T-helper 1 cell treated with Interleukin-12 subunit alpha and Interleukin-12 subunit beta and Interleukin-4 antibody, amounts not matched to agents 30 μg/mL and 1 μg/mL, for 36 hours (primary cell): ENCODE measurements around the gene DBI.
"Not testable (repeated sequence)": the region's sequence is repeated elsewhere in the genome, so short reads cannot be mapped to it uniquely, and the experiment has no call there.

ENCODE experiments used
- H3K27ac Mint-ChIP-seq: one replicate; pipeline ENCODE4 v1.8.0; 2021; ENCODE audit warnings: mild to moderate bottlenecking, mixed read lengths
- H3K27me3 Mint-ChIP-seq: one replicate; pipeline ENCODE4 v1.8.0; 2021; ENCODE audit warnings: low read depth, mixed read lengths
- H3K36me3 Mint-ChIP-seq: one replicate; pipeline ENCODE4 v1.8.0; 2021; ENCODE audit warnings: low read depth, mixed read lengths
- H3K4me1 Mint-ChIP-seq: one replicate; pipeline ENCODE4 v1.8.0; 2021; ENCODE audit warnings: low read depth, mixed read lengths
- H3K4me3 Mint-ChIP-seq: one replicate; pipeline ENCODE4 v1.8.0; 2021; ENCODE audit warnings: mild to moderate bottlenecking, moderate library complexity, mixed read lengths
- H3K9me3 Mint-ChIP-seq: one replicate; pipeline ENCODE4 v1.8.0; 2021; ENCODE audit warnings: mixed read lengths

The DBI gene

DNA sequence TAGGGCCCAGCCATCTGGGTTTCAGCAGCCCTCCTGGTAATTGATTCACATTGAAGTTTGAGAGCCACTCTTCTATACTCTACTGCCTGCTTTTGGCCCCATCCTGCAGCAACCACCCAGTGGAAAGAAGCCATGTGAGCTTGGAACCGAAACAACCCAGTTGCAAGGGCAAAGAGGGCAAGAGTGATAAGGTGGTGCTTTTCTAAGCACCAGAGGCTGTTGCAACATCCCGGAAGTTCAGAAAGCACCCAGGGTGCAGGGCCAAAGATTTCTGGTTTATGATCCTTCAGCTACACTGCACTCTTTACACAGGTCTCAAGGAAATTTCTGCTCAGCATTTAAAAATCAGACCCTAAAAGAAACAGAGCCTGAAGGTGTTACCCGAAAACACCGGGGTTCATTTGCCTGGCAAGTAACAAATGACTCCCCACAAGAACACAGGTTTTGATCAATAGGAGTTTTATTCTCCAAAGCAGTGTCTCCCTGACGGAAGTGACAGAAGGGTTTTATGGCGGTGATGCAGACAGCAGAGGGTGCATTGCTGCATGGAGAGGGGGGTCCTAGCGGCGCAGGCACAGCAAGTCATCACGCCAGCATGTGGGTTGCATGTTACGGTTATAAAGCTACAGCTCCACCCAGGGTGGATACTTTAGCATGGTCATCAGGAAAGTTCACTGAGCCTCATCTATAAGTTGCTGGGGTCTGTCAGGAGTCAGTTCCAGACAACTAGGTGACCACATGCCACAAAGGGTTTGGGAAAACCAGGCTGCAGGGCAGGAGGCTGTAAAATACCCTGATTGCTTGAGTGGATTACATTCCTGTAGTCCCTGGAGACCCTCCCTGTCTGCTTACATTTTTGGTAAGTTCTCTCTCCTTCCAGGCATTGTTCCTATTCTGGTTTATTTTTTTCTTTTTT is 36.1 kb downstream of the DBI start:
- Mint-ChIP-seq H3K9me3 (no peaks in the 10 kb centered on the region), H3K4me1 (no peaks in the 10 kb centered on the region), H3K36me3 (no peaks in the 10 kb centered on the region), H3K4me3 (no peak overlapping the region), H3K27me3 (no peaks in the 10 kb centered on the region), H3K27ac (no peak overlapping the region)

DNA sequence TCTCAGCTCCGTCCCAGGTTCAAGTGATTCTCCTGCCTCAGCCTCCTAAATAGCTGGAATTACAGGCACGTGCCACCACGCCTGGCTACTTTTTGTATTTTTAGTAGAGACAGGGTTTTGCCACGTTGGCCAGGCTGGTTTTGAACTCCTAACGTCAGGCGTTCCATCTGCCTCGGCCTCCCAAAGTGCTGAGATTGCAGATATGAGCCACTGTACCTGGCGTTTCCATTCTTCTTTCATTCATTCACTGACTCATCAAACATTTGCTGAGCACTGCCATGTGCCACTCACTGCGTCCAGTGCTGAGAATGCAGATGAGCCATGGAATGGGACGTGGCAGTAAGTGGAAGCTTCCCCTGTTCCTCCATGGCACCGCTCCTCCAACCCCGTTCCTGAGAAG is 36.8 kb downstream of the DBI start:
- H3K27ac Mint-ChIP-seq, H3K36me3 Mint-ChIP-seq, H3K4me1 Mint-ChIP-seq, H3K9me3 Mint-ChIP-seq, H3K4me3 Mint-ChIP-seq, H3K27me3 Mint-ChIP-seq: not testable (repeated sequence)

DNA sequence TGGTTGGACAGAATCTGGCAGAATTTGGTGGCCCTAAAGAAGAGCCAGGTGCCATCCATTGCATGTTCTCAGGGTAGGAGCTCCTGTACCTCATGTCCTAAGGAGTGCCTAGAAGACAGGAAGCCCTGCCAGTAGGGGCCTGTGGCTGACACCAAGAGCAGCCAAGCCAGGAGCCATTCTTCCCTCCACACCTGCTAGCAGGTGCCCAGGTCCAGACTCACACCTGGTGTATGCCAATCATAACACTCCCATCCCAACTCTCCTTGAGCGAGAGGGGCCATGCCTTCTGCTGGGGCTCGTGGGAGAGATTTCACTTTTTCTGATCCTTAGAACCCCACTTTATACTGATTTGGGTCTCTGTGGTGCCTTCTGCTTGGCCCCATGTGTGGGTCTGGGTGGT is 38.4 kb downstream of the DBI start:
- Mint-ChIP-seq H3K4me1 (no peaks in the 10 kb centered on the region), H3K27ac (no peak overlapping the region), H3K4me3 (no peak overlapping the region), H3K27me3 (no peaks in the 10 kb centered on the region), H3K9me3 (no peaks in the 10 kb centered on the region), H3K36me3 (no peaks in the 10 kb centered on the region)

DNA sequence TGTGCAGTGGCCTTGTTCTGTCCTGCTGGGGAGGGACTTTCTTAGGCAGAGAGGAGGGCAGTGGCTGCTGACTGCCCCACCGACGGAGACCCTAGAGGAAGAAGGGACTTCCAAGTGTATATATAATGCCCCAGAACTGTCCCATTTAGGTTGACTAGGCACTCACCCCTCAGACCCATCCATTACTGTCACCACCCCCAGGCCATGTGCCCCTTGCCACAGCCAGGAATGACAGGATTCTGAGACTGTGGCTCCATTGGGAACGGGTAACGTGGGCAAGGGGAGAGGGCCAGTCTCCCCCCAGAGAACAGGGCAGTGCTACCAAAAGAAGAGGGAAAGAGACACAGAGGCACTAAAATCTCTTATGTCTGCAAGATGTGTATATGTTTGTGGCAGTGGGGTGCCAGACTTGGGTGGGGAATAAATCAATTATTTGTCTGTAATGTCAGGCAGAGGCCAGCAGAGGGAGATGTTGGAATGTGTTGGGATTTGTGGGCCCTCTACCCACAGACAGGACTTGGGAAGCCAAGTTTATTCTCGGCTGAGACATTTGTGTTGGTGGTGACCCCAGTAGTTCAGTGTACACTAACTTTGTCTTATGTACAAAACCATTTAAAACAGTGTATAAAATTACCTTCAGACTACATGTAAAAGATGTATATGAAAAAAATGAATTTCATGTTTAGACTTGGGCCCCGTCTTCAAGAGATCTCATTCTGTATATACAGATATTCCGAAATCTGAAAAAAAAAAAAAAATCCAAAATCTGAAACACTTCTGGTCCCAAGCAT is 40.8 kb downstream of the DBI start:
- no peaks in the 10 kb centered on the region for H3K36me3 Mint-ChIP-seq
- peaks cover 4% of the 10 kb centered on the region for H3K27me3 Mint-ChIP-seq
- H3K9me3 Mint-ChIP-seq, result no peaks in the 10 kb centered on the region
- H3K4me1 Mint-ChIP-seq, result no peaks in the 10 kb centered on the region
- H3K4me3 Mint-ChIP-seq, result no peak overlapping the region
- no peak overlapping the region for H3K27ac Mint-ChIP-seq

DNA sequence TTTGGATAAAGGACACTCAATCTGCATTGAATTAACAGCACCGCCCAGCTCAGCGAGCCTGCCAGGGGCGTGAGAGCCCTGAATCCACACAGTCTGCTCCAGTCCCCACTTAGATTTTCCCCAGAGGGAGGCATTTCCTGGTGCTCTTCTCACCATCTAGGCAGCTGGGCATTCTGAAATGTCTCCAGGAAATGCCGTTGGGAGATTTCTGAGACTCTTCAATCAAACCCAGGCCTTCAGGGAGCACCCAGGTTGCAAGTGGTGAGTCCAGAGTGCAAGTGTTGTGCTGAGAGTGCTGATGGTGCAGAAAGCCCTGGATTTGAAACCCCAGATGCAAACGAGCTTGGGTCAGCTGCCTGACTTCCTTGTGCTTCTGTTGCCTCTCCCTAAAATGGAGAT is 41.4 kb downstream of the DBI start:
- Mint-ChIP-seq H3K9me3 (no peaks in the 10 kb centered on the region), H3K27ac (no peak overlapping the region), H3K27me3 (peaks cover 6% of the 10 kb centered on the region), H3K4me1 (no peaks in the 10 kb centered on the region), H3K36me3 (no peaks in the 10 kb centered on the region), H3K4me3 (no peak overlapping the region)

DNA sequence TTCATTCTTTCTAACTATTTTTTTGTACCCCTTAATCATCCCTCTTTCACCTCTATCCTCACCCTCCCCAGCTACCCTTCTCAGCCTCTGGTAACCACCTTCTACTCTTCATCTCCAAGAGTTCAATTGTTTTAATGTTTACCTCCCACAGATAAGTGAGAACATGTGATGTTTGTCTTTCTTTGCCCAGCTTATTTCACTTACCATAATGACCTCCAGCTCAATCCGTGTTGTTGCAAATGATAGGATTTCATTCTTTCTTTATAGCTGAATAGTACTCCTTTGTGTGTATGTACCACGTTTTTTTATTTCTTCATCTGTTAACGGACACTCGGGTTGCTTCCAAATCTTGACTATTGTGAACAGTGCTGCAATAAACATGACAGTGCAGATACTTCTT is 42.7 kb downstream of the DBI start:
- Mint-ChIP-seq H3K27ac (no peak overlapping the region), H3K27me3 (peaks cover 11% of the 10 kb centered on the region), H3K9me3 (no peaks in the 10 kb centered on the region), H3K36me3 (no peaks in the 10 kb centered on the region), H3K4me3 (no peak overlapping the region), H3K4me1 (no peaks in the 10 kb centered on the region)

DNA sequence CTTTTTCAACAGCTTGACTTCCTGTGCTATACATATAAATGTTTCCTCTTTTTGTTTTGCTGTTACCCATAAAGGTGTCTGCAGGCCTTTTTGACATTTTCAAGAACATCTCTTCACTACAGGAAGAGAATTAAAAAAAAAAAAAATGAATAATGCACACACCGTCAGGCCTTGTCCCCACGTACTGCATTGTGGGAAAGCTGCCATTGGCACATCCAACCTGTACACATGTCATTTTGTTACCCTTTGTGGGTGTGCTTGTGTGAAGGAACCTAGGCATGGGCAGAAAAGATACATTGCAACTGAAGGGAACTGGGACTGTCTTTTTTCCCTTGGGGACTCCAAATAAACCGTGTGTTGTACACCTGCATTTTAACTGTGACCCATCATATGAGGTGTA is 48.1 kb downstream of the DBI start:
- Mint-ChIP-seq H3K27ac (no peak overlapping the region), H3K27me3 (peaks cover 26% of the 10 kb centered on the region), H3K4me1 (no peaks in the 10 kb centered on the region), H3K9me3 (no peaks in the 10 kb centered on the region), H3K36me3 (no peaks in the 10 kb centered on the region), H3K4me3 (no peak overlapping the region)

DNA sequence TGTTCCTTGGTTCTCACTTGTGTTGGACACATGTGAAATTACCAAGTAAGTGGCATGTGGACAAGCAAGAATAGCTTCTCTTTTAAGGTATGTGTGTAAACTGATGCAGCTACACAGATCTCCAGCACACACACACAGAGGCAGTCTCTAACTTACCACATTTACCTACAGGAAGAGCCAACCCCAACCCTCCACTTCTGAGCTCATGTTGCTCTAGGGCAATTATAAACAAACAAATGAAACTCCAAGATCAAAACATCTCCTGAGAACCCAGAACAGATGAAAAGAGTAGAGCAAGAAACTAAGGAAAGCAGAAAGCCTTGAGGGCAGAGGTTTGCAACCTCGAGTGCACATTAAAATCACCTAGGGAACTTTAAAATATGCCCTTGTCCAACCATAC is 48.9 kb downstream of the DBI start:
- Mint-ChIP-seq H3K36me3 (no peaks in the 10 kb centered on the region), H3K27ac (no peak overlapping the region), H3K4me3 (no peak overlapping the region), H3K9me3 (no peaks in the 10 kb centered on the region), H3K4me1 (no peaks in the 10 kb centered on the region), H3K27me3 (peaks cover 30% of the 10 kb centered on the region)

DNA sequence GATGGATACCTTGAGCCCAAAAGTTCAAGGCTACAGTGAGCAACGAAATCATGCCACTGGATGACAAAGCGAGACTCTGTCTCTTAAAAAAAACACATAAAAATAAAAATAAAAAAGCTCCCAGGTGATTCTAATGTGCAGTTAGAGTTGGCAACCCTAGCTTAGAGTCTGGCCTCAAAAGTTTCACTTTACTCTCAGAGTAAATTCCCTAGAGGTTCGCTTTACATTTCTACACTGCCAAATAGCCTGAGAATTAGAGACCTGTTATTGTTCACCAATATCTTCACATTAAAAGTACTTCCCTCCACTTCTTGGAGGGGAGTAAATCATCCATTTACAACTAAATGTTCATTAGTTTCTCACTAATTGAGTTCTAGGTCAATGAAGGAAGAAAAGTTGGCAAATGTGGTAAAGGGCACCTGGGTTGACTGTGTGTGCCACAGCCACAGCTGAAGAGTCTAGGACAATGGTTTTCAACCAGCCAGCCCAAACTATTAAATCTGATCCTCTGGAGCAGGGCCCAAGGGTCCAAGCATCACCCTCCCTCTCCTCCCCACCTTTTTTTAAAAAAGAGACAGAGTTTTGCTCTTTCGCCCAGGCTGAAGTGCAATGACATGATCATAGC is 49.6 kb downstream of the DBI start:
- Mint-ChIP-seq H3K9me3 (no peaks in the 10 kb centered on the region), H3K36me3 (no peaks in the 10 kb centered on the region), H3K4me3 (no peak overlapping the region), H3K4me1 (no peaks in the 10 kb centered on the region), H3K27ac (no peak overlapping the region), H3K27me3 (peaks cover 33% of the 10 kb centered on the region)

DNA sequence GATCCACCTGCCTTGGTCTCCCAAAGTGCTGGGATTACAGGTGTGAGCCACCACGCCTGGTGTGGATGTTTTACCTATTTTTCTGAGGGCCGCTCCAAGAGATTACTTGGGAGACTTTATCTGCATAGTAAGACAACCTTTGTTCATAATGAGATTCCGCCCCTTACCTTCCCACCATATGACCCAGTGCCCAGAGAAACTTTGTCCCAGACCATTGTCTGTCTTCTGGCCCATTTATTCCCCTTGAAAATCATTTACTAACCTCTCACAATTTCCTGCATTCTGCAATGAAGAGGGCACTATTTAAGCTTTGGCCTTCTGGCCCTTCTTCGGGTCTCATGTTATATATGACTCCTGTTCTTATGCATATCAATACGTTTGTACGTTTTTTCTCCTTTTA is 51.1 kb downstream of the DBI start:
- Mint-ChIP-seq H3K9me3 (no peaks in the 10 kb centered on the region), H3K4me3 (no peak overlapping the region), H3K4me1 (no peaks in the 10 kb centered on the region), H3K36me3 (no peaks in the 10 kb centered on the region), H3K27me3 (peaks cover 39% of the 10 kb centered on the region), H3K27ac (no peak overlapping the region)

DNA sequence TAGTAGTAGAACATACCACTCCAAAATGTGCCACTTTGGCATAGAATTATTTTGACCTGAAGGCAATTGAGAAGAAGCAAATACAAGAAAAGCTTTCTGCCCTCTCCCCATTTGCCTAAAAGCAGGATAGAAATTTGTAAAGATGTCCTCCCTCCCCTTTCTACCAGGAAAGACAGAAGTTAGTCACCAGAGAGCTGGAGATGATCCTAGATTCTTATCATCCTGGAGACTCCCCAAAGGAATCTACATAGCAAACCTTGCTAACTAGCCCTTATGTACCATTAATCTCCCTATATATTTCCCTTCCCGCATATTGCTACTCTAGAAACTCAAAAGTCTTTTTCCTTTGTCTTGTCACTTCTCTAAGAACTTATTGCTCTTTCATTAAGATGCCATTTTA is 52.3 kb downstream of the DBI start:
- Mint-ChIP-seq H3K4me1 (no peaks in the 10 kb centered on the region), H3K27ac (no peak overlapping the region), H3K4me3 (no peak overlapping the region), H3K27me3 (peaks cover 39% of the 10 kb centered on the region), H3K9me3 (no peaks in the 10 kb centered on the region), H3K36me3 (no peaks in the 10 kb centered on the region)

DNA sequence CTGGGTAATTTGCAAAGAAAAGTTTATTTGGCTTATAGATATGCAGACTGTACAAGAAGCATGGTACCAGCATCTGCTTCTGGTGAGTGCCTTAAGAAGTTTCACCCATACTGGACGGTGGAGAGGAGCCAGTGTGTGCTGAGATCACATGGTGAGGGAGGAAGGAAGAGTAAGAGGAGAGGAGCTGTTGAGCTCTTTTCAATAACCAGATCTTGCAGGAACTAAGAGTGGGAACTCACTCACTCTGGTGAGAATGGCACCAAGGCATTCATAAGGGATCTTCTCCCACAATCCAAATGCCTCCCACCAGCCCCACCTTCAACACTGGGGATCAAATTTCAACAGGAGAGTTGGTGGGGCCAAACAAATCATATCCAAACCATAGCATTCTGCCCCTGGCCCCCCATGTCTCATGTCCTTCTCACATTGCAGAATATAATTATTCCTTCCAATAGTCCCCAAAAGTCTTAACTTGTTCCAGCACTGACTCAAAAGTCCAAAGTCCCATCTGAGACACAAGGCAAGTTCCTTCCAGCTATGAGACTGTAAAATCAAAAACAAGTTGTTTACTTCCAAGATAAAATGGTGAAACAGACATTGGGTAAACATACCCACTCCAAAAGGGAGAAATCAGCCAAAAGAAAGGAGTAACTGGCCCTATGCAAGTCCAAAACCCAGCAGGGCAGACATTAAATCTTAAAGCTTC is 53.2 kb downstream of the DBI start:
- Mint-ChIP-seq H3K4me1 (no peaks in the 10 kb centered on the region), H3K9me3 (no peaks in the 10 kb centered on the region), H3K4me3 (no peak overlapping the region), H3K27ac (no peak overlapping the region), H3K36me3 (no peaks in the 10 kb centered on the region), H3K27me3 (peaks cover 44% of the 10 kb centered on the region)

DNA sequence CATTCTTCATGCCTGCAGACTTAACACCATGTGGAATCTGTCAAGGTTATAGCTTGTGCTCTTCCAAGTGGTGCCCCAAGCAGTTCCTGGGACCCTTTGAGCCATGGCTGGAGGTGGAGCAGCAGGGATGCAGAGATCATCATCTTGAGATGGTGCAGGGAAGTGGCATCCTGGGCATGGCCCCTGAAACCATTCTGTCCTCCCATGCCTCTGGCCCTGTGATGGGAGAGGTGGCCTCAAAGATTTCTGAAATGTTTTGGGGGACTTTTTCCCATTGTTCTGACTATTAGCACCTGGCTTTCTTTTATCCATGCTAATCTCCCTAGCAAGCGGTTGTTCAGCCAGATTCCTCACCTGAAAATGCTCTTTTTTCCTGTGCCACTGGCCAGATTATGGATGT is 54.5 kb downstream of the DBI start:
- Mint-ChIP-seq H3K27me3 (peaks cover 52% of the 10 kb centered on the region), H3K36me3 (no peaks in the 10 kb centered on the region), H3K27ac (no peak overlapping the region), H3K4me1 (no peaks in the 10 kb centered on the region), H3K9me3 (no peaks in the 10 kb centered on the region), H3K4me3 (no peak overlapping the region)

DNA sequence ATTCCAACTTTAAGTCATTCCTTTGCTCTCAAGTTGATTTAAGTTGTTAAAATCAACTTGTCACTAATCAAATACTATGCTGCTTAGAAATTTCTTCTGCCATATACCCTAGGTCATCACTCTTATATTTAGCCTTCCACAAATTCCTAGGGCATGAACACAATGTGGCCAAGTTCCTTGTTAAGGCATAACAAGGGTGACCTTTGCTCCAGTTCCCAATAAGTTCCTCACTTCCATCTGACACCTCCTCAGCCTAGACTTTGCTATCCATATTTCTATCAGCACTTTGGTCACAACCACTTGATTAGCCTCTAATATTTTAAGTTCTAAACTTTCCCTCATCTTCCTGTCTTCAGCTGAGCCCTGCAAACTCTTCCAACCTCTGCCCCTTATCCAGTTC is 55.0 kb downstream of the DBI start:
- H3K27ac Mint-ChIP-seq, result no peak overlapping the region
- H3K4me1 Mint-ChIP-seq, result no peaks in the 10 kb centered on the region
- H3K4me3 Mint-ChIP-seq, result no peak overlapping the region
- H3K9me3 Mint-ChIP-seq, result no peaks in the 10 kb centered on the region
- no peaks in the 10 kb centered on the region for H3K36me3 Mint-ChIP-seq
- H3K27me3 Mint-ChIP-seq, result peaks cover 57% of the 10 kb centered on the region
